HG02759 (cell line): ENCODE results near the gene CSNK1G2.

Experiments
- ATAC-seq: cut with Tn5 transposase; IDR thresholded peaks from one replicate; pipeline ENCODE4 v1.9.1; 2021; ENCODE audit warnings: mild to moderate bottlenecking, moderate library complexity; ENCODE audit not compliant: unreplicated experiment

CSNK1G2 gene

DNA sequence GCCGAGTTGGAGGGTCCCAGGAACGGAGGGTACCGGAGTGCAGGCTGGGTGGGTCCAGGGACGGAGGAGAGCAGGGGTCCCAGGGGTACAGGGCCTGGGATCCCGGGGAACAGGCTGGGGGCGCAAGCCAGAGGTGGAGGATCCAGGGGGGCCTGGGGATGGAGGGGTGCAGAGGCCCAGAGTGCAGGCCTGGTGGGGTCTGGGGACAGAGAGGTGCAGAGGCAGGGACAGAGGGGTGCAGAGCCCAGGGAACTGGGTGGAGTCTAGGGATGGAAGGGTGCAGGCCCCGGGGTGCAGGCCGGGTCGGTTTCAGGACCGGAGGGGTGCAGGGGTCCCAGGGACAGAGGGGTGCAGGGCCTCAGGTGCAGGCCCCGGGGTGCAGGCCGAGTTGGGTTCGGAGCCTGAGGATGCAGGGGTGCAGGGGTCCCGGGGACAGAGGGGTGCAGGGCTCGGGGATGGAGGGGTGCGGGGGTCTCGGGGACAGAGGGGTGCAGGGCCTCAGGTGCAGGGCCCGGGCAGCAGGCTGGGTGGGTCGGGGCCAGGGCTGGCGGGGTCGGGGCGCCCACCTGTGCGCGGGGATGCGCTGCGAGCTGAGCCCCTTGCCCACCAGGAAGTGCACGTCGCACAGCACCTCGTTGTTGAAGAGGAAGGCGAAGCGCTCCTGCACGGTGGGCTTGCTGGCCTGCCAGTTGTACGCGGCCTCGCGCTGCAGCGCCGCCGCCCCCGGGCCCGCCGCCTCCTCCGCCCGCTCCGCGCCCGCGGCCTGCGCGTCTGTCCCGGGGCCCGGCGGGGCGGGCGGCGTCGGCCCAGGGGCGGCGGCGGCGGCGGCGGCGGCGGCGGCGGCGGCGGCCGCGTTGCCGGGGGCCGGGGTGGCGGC, 74.0 kb downstream of the CSNK1G2 start:
- no peak for ATAC-seq

GRCh38 chr19:2015608-2015950, 74.6 kb downstream of the CSNK1G2 start, which contains the start of gene BTBD2:
BTBD2 (minus strand) TSS chr19:2015714; CDS start chr19:2015703, 11 bp downstream.
- no peak for ATAC-seq

- ATAC-seq: no peak
Observed at GRCh38 chr19:2016041-2016807, 75.3 kb downstream of the CSNK1G2 start.

GRCh38 chr19:2018752-2019151, 77.8 kb downstream of the CSNK1G2 start:
- no peak for ATAC-seq

- no peak for ATAC-seq
Observed at GRCh38 chr19:2021453-2022140, 80.6 kb downstream of the CSNK1G2 start.

DNA sequence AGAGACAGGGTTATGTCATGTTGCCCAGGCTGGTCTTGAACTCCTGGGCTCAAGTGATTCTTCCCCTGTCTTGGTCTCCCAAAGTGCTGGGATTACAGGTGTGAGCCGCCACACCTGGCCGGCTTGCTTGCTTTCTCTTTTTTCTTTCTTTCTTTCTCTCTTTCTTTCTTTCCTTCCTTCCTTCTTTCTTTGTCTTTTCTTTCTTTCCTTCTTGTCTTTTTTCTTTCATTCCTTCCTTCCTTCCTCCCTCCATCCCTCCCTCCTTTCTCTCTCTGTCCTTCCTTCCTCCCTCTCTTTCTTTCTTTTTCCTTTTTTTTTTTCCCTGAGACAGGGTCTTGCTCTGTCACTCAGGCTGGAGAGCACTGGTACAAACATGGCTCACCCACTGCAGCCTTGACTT, 81.3 kb downstream of the CSNK1G2 start:
- ATAC-seq: no peak

GRCh38 chr19:2026770-2027169, 85.8 kb downstream of the CSNK1G2 start:
- ATAC-seq: no peak

DNA sequence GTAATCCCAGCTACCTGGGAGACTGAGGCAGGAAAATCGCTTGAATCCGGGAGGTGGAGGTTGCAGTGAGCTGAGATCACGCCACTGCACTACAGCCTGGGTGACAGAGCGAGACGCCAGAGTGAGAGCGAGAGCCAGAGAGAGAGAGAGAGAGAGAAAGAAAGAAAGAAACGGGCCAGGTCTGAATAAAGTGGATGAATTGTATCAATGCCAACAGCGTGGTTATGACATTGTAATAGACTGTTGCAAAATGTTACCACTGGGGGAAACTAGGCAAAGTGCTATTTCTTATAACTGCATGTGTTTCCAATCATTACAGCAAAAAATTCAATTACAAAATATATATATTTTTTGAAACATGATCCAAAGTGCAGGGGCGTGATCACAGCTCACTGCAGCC, 86.4 kb downstream of the CSNK1G2 start:
- ATAC-seq: no peak
